CD4-positive, alpha-beta T cell treated with Interleukin-10 for 1 hour (primary cell): ENCODE measurements around the gene GIPC1.

Experiments
- DNase-seq: peaks from one replicate; pipeline ENCODE4 v3.0.0-alpha.2; 2020

GIPC1 gene

DNA sequence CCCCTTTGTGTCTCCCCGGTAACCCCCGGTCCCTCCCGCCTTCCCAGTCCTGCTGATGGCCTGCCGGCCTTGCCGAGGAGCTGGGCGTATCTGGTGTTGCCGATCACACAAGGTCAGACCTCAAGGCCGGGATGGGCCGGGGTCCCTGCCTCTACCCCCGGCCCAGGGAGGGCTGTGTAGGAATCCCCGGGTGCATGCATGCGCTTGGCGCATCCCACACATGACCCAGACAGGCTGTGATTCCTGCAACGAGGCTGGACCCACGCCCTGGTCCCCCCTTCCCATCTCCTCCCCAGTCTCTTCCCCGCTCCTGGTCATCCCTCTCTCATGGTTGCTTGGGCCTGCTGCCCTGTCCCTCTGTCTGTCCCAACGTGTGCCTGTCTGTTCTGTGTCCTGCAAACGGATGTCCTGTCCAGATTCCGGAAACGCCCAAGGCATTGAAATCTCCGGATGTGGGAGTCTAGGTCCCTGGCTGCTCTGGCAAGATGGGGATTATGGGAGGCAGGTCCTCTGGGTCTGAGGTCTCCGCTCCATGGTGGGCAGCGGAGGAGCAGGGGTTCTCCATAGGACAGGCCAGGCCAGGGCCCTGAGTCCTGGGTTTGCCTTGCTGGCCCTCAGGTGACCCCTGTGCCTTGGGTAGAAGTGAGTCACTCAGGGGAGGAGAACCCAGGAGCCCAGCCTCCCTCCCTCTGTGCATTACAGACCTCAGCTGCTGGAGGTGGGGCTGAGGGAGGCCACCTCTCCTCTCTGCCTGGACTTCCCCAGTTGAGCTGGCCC lies 61.2 kb downstream of the GIPC1 start:
- DNase-seq, result peak; percentile 49

DNA sequence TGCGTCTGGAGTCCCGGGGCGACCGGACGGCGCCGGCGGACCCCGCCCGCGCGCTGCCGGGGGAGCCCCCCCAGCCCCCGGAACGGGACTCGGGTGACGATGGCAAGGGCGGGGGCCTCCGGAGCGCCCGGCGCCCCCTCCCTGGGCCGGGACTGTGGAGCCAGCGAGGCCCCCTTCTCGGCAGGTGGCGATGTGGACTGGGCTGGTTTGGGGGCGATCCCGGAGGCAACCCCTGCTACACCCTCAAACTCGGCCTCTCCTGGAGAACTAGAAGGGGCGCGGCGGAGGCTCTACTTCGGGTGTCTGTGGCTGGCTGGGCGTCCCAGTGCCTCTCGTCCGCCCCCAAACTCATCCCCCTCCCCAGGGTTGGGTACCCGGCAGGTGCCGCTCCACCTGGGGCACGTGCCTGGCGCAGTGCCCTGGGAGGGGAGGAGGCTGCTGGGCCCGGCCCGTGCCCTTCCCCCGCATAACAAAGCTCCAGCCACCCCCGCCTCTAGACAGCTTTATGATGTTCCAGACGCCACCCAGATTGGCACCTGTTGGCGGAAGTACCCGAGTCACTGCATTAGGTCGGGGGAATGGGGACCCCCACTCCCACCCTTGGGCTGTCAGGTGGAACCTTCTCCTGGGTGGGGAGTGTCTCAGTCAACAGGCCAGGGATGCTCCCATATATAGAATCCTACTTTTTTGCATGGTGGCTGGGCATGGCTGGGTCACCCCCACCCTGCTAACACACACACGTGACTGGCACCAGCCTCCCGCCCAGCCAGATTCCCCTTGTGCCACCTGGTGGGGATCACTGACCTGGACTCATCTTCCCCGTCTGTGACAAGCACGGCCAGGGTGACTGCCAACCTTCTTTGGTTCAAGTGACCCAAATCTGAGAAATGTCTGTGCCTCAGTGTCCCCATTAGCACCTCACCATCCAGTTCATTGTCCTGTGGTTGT lies 62.1 kb downstream of the GIPC1 start:
- peak; percentile 60 for DNase-seq

DNA sequence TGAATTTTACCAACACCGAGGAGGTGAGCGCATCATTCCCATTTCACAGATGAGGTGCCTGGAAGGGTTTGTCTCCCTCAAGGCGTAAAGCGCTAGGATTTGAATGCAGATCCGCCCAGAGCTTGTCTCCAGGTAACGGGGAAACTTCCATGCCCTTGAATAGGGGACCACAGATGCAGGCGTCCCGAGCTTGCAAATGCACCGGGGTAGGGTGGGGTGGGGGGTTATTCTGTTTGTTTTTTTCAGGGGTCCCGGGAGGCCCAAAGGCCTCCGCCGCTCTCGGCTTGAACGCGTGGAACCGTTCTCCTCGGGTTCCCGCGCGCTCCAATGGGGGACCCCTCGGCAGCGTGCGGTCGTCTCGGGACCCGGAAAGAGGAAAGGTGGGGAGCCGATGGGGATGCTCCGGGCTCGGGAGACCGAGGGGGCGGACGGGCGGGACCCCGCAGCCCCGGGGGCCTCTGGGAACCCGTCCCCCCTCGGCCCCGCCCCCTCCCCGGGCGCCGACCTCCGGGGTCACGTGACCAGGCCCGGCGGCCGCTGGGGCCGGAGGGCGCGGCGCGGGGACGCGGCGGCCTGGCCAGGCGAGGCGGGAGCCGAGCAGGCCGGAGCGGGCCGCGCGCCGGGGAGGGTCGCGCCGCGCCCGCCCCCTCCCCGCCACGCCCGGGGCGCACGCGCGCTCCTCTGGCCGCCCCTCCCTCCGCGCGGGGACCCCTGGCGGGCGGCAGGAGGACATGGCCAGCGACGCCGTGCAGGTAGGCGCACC lies 63.0 kb downstream of the GIPC1 start, which contains the start of gene PKN1:
Gene PKN1 (plus strand): TSS at position 516 of the 763 bp plus-strand sequence. CDS start 216 bp downstream, at position 732.
- peak; percentile 50 for DNase-seq

DNA sequence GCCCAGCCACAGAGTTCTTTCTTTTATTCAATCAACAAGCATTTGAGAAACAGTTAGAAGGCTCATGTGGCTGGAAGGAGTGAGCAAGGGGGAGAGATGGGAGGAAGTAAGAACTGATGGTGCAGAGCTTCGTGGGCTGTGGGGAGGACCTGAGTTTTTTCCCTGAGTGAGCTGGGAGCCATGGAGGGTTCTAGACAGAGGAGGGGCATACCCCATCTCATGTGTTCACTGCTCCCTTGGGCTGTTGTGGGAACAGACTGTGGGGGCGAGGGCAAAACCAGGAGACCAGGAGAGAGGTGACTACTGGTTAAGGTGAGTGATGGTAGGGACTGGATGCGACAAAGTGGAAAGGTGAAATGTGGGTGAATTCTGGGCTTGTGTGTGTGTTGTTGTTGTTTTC lies 65.2 kb downstream of the GIPC1 start:
- DNase-seq, result no peak

DNA sequence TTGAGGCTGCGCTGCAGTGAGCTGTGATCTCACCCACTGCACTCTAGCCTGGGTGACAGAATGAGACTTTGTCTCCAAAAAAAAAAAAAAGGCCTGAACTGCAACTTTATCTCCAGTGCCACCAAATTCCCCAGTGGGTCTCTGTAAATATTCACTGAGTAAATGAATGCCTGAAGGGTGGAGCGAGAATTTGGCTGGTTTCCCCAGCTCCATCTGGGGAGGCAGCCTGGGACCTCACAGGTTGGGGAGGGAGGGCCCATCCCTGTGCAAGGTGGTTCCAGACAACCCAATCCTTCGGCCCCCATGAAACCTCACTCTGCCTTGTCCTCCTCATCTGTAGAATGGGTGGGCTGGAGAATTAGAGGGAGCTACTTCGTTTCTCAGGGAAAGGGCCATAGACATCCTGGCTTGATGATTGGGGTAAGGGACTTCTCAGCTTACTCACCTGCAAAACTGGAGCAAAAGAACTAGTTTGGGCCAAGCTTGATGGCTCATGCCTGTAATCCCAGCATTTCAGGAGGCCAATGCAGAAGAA lies 67.0 kb downstream of the GIPC1 start:
- DNase-seq, result no peak
